Liver (tissue), 9 donors: ENCODE measurements around the gene MIEN1. TPM values are rescaled to one million over a fixed set of nuclear protein-coding genes. Genes with fewer than 3 reads are reported as not detected.

Source experiments
- DNase-seq: peaks from one replicate; pipeline ENCODE4 v3.0.0-alpha.2; 2017; ENCODE audit warnings: low spot score
- H3K27ac ChIP-seq, 2 donors: one replicate each; pipeline ENCODE4 v1.7.0; 2013; ENCODE audit warnings: inconsistent platforms in 2 of 2, low read length in 2 of 2, control low read depth in 1 of 2, low read depth in 1 of 2, mild to moderate bottlenecking in 1 of 2
- H3K27me3 ChIP-seq, 4 donors: one replicate each; pipeline versions ENCODE4 v1.6.1 to v1.7.0; 2013; ENCODE audit warnings: low read length in 3 of 4, inconsistent platforms in 1 of 4, mild to moderate bottlenecking in 1 of 4, moderate library complexity in 1 of 4; ENCODE audit not compliant: control insufficient read depth in 4 of 4, insufficient read depth in 4 of 4
- H3K36me3 ChIP-seq, 4 donors: one replicate each; pipeline versions ENCODE4 v1.6.1 to v1.7.0; 2013; ENCODE audit warnings: low read length in 3 of 4, mild to moderate bottlenecking in 3 of 4, low read depth in 1 of 4, moderate library complexity in 1 of 4; ENCODE audit not compliant: control insufficient read depth in 4 of 4, insufficient read depth in 3 of 4
- H3K4me1 ChIP-seq, 4 donors: one replicate each; pipeline versions ENCODE4 v1.6.1 to v1.7.0; 2013; ENCODE audit warnings: low read length in 3 of 4, mild to moderate bottlenecking in 3 of 4, moderate library complexity in 1 of 4; ENCODE audit not compliant: control insufficient read depth in 4 of 4, insufficient read depth in 4 of 4
- H3K4me3 ChIP-seq, 3 donors: one replicate each; pipeline versions ENCODE4 v1.6.1 to v1.7.0; 2013; ENCODE audit warnings: low read length in 3 of 3, control low read depth in 1 of 3, low read depth in 1 of 3, mild to moderate bottlenecking in 1 of 3
- H3K9ac ChIP-seq, 2 donors: one replicate each; pipeline ENCODE4 v1.7.0; 2013; ENCODE audit warnings: low read length in 2 of 2, mild to moderate bottlenecking in 2 of 2, moderate library complexity in 2 of 2, control low read depth in 1 of 2, low read depth in 1 of 2
- H3K9me3 ChIP-seq, 4 donors: one replicate each; pipeline versions ENCODE4 v1.6.1 to v1.7.0; 2013; ENCODE audit warnings: low read length in 3 of 4; ENCODE audit not compliant: control insufficient read depth in 4 of 4
- ATF3 ChIP-seq: IDR thresholded peaks from 2 replicates; pipeline ENCODE4 v1.6.1; 2016; ENCODE audit warnings: antibody characterized with exemption
- CTCF ChIP-seq: fragments of 150-350 bp; IDR thresholded peaks from 2 replicates; pipeline ENCODE4 v1.5.1; 2017; ENCODE audit warnings: improper control_type of control experiment, low read depth, low read length; ENCODE audit not compliant: missing input control
- FOXA1 ChIP-seq: IDR thresholded peaks from 2 replicates; pipeline ENCODE4 v1.6.1; 2016; ENCODE audit warnings: antibody characterized with exemption
- GABPA ChIP-seq, 2 donors: IDR thresholded peaks in 1 of 2; conservative IDR thresholded peaks in 1 of 2; 2 replicates each; pipeline ENCODE4 v1.6.1; 2016; ENCODE audit warnings: antibody characterized with exemption in 2 of 2, mild to moderate bottlenecking in 1 of 2, moderate library complexity in 1 of 2
- HNF4A ChIP-seq, 2 donors: conservative IDR thresholded peaks; 2 replicates each; pipeline ENCODE4 v1.6.1; 2016; ENCODE audit warnings: antibody characterized with exemption in 2 of 2, mild to moderate bottlenecking in 2 of 2
- HNF4G ChIP-seq: IDR thresholded peaks from 2 replicates; pipeline ENCODE4 v1.6.1; 2016; ENCODE audit warnings: antibody characterized with exemption
- JUND ChIP-seq, 2 donors: IDR thresholded peaks; 2 replicates each; pipeline ENCODE4 v1.6.1; 2016; ENCODE audit warnings: antibody characterized with exemption in 2 of 2
- MAX ChIP-seq: IDR thresholded peaks from 2 replicates; pipeline ENCODE4 v1.6.1; 2016; ENCODE audit warnings: antibody characterized with exemption
- NR2F2 ChIP-seq: IDR thresholded peaks from 2 replicates; pipeline ENCODE4 v1.6.1; 2016; ENCODE audit warnings: antibody characterized with exemption
- RAD21 ChIP-seq, 2 donors: IDR thresholded peaks; 2 replicates each; pipeline ENCODE4 v1.6.1; 2016; ENCODE audit warnings: antibody characterized with exemption in 2 of 2, mild to moderate bottlenecking in 2 of 2
- SP1 ChIP-seq: IDR thresholded peaks from 2 replicates; pipeline ENCODE4 v1.6.1; 2018; ENCODE audit warnings: antibody characterized with exemption, mild to moderate bottlenecking
- TAF1 ChIP-seq: conservative IDR thresholded peaks from 2 replicates; pipeline ENCODE4 v1.6.1; 2016; ENCODE audit warnings: antibody characterized with exemption, mild to moderate bottlenecking
- ZBTB33 ChIP-seq: IDR thresholded peaks from 2 replicates; pipeline ENCODE4 v1.6.1; 2016; ENCODE audit warnings: antibody characterized with exemption
- WGBS: extraction: QIAGEN DNeasy Blood & Tissue Kit; methylation state at CpG from one replicate; pipeline ENCODE4 v1.1.7; 2013; 5-methylcytosine and 5-hydroxymethylcytosine counted together
- polyA plus RNA-seq, 2 donors: library from polyadenylated mRNA; stranded (reverse) in 1 of 2; unstranded in 1 of 2; fragments of 200-250 nt in 1 of 2; fragments of >200 nt in 1 of 2; fragmentation: Nextera tagmentation in 1 of 2; extraction: Ambion mirVana in 1 of 2; gene quantifications; one replicate each; pipeline versions ENCODE4 v1.2.1 to v1.2.3, GENCODE V29; 2013 to 2015
- total RNA-seq, 2 donors: library from RNA; depleted of rRNA; stranded (reverse); fragments of >200 nt; gene quantifications; one replicate each; pipeline ENCODE4 v1.2.3, GENCODE V29; 2014
- donor health status: healthy.
- donor health status: healthy.
- donor health status: healthy.
- donor health status: healthy.
- donor health status: healthy.

Gene MIEN1
- total and polyA plus RNA-seq, 4 donors, result 11.1 to 99.0 (median 29.0) TPM

GRCh38 chr17:39716073-39716818 is 14.1 kb downstream of the MIEN1 start:
- Histone ChIP-seq H3K36me3 (peaks cover 2 to 37% (median 10%) of the 10 kb centered on the region in 4 donors), H3K9ac (no peak overlapping the region), H3K27ac (no peak overlapping the region), H3K27me3 (no peaks in the 10 kb centered on the region), H3K9me3 (no peaks in the 10 kb centered on the region), H3K4me3 (no peak overlapping the region), H3K4me1 (peaks cover 0 to 18% (median 10%) of the 10 kb centered on the region in 4 donors)
- DNase-seq, result no peak
- 82% methylated on average over 15 of the region's 15 CpGs for WGBS
- TF ChIP-seq GABPA (IDR thresholded peaks at IDR 0.05 in 1 of 2, conservative IDR thresholded peaks at IDR 0.05 in 1 of 2) (no peak), JUND (IDR thresholded peaks at IDR 0.05) (no peak), NR2F2 (no peak), FOXA1 (no peak), CTCF (no peak), SP1 (no peak)

- Histone ChIP-seq H3K9ac (no peak overlapping the region), H3K27ac (no peak overlapping the region), H3K27me3 (no peaks in the 10 kb centered on the region), H3K4me3 (no peak overlapping the region), H3K4me1 (peaks cover 0 to 18% (median 10%) of the 10 kb centered on the region in 4 donors), H3K9me3 (no peaks in the 10 kb centered on the region), H3K36me3 (peaks cover 2 to 37% (median 10%) of the 10 kb centered on the region in 4 donors)
- TF ChIP-seq FOXA1, result no peak
- WGBS, result 94% methylated on average over 18 of the region's 18 CpGs
- DNase-seq, result no peak
Measured at GRCh38 chr17:39715375-39716072, 14.8 kb downstream of the MIEN1 start.

GRCh38 chr17:39714234-39714633 is 16.1 kb downstream of the MIEN1 start:
- WGBS, result 95% methylated on average over 4 of the region's 4 CpGs
- H3K9me3 ChIP-seq, result no peaks in the 10 kb centered on the region
- DNase-seq, result no peak

More at GRCh38 chr17:39714234-39714633, 16.1 kb downstream of the MIEN1 start:
- H3K4me1 ChIP-seq, result peaks cover 0 to 18% (median 10%) of the 10 kb centered on the region in 4 donors
- peaks cover 2 to 35% (median 12%) of the 10 kb centered on the region in 4 donors for H3K36me3 ChIP-seq
- no peak overlapping the region for H3K27ac ChIP-seq
- no peak overlapping the region for H3K9ac ChIP-seq
- no peak overlapping the region for H3K4me3 ChIP-seq
- no peaks in the 10 kb centered on the region for H3K27me3 ChIP-seq
- TF ChIP-seq HNF4G (no peak), RAD21 (IDR thresholded peaks at IDR 0.05) (no peak), HNF4A (conservative IDR thresholded peaks at IDR 0.05) (no peak), FOXA1 (no peak), ATF3 (no peak), TAF1 (no peak), ZBTB33 (no peak), MAX (no peak), GABPA (IDR thresholded peaks at IDR 0.05 in 1 of 2, conservative IDR thresholded peaks at IDR 0.05 in 1 of 2) (no peak)
